GM19438 (cell line): ENCODE results near the gene SYF2.
"Not testable (repeated sequence)": the region's sequence is repeated elsewhere in the genome, so short reads cannot be mapped to it uniquely, and the experiment has no call there.

ENCODE experiments used
- ATAC-seq: cut with Tn5 transposase; IDR thresholded peaks from one replicate; pipeline ENCODE4 v1.9.1; 2021; ENCODE audit warnings: low read depth; ENCODE audit not compliant: unreplicated experiment

Gene SYF2

GRCh38 chr1:25232027-25232865, at the start of gene SYF2:
Gene SYF2 (minus strand): TSS chr1:25232502. CDS start chr1:25232467, 35 bp downstream.
- ATAC-seq, result peak; percentile 68

- ATAC-seq, result not testable (repeated sequence)
Observed at GRCh38 chr1:25279693-25280111, 47.4 kb upstream of the SYF2 start.

GRCh38 chr1:25278790-25279189, 46.5 kb upstream of the SYF2 start:
- ATAC-seq, result not testable (repeated sequence)

GRCh38 chr1:25278358-25278757, 46.1 kb upstream of the SYF2 start:
- not testable (repeated sequence) for ATAC-seq

GRCh38 chr1:25277295-25277694, 45.0 kb upstream of the SYF2 start:
- ATAC-seq, result not testable (repeated sequence)

- not testable (repeated sequence) for ATAC-seq
Observed at GRCh38 chr1:25275648-25276047, 43.3 kb upstream of the SYF2 start.

GRCh38 chr1:25272238-25272637, 39.9 kb upstream of the SYF2 start, which contains the start of gene RHD:
Gene RHD (plus strand): TSS chr1:25272509. CDS start chr1:25272548, 39 bp downstream.
- ATAC-seq, result not testable (repeated sequence)

GRCh38 chr1:25268143-25268760, 36.0 kb upstream of the SYF2 start:
- ATAC-seq, result not testable (repeated sequence)

GRCh38 chr1:25267288-25268142, 35.2 kb upstream of the SYF2 start:
- ATAC-seq, result peak; percentile 84

GRCh38 chr1:25266554-25267287, 34.4 kb upstream of the SYF2 start:
- ATAC-seq, result not testable (repeated sequence)

GRCh38 chr1:25260336-25260735, 28.0 kb upstream of the SYF2 start:
- not testable (repeated sequence) for ATAC-seq

- ATAC-seq, result not testable (repeated sequence)
Observed at GRCh38 chr1:25259813-25260212, 27.5 kb upstream of the SYF2 start.

- ATAC-seq, result no peak
Observed at GRCh38 chr1:25257196-25257595, 24.9 kb upstream of the SYF2 start.

GRCh38 chr1:25256578-25256965, 24.3 kb upstream of the SYF2 start:
- no peak for ATAC-seq

- ATAC-seq, result no peak
Observed at GRCh38 chr1:25255706-25256577, 23.6 kb upstream of the SYF2 start.

GRCh38 chr1:25253911-25254310, 21.6 kb upstream of the SYF2 start:
- no peak for ATAC-seq

- ATAC-seq, result peak; percentile 31
Observed at GRCh38 chr1:25247829-25248754, 15.8 kb upstream of the SYF2 start.
